ENCODE results near the gene BMPR1A.
"Not testable (repeated sequence)": the region's sequence is repeated elsewhere in the genome, so short reads cannot be mapped to it uniquely, and the experiment has no call there.

BMPR1A gene

GRCh38 chr10:86971232-86971991 lies 215.0 kb downstream of the BMPR1A start:
- DNase-seq = peak; percentile 75 to 90

GRCh38 chr10:86972613-86973380 lies 216.4 kb downstream of the BMPR1A start:
- DNase-seq = no peak

- DNase-seq = no peak
Observed at GRCh38 chr10:86974484-86974883, 218.1 kb downstream of the BMPR1A start.

- DNase-seq = no peak
Observed at GRCh38 chr10:86976362-86977056, 220.1 kb downstream of the BMPR1A start.

GRCh38 chr10:86978457-86978856 lies 222.0 kb downstream of the BMPR1A start:
- not testable (repeated sequence) for DNase-seq

- DNase-seq = no peak
Observed at GRCh38 chr10:86979296-86979818, 222.9 kb downstream of the BMPR1A start.

GRCh38 chr10:86979977-86980448 lies 223.6 kb downstream of the BMPR1A start:
- peak in 1 of 2 experiments; percentile 23 for DNase-seq

- DNase-seq = not testable (repeated sequence)
Observed at GRCh38 chr10:86981020-86981419, 224.6 kb downstream of the BMPR1A start.

GRCh38 chr10:86981716-86982115 lies 225.3 kb downstream of the BMPR1A start:
- no peak for DNase-seq

Measured in Kasumi-1 (cell line).